Mucosa of descending colon (tissue), 3 donors: ENCODE results near the gene SLCO1B3. TPM values are rescaled to one million over a fixed set of nuclear protein-coding genes. Genes with fewer than 3 reads are reported as not detected.
"Not testable (repeated sequence)": the region's sequence is repeated elsewhere in the genome, so short reads cannot be mapped to it uniquely, and the experiment has no call there.

Experiments used
- ATAC-seq: fragments of 200-7000 bp; cut with Tn5 transposase; one replicate; pipeline ENCODE4 v1.9.1; 2020; ENCODE audit warnings: mild to moderate bottlenecking, moderate library complexity
- DNase-seq, 3 donors: peaks; one replicate each; pipeline ENCODE4 v3.0.0-alpha.2; 2020
- H3K36me3 ChIP-seq: fragments of 200-600 bp; one replicate; pipeline ENCODE4 v1.8.0; 2021; ENCODE audit warnings: low read depth, mild to moderate bottlenecking
- H3K4me1 ChIP-seq: fragments of 200-600 bp; one replicate; pipeline ENCODE4 v1.8.0; 2021; ENCODE audit warnings: low read depth, mild to moderate bottlenecking
- H3K4me3 ChIP-seq: fragments of 200-600 bp; one replicate; pipeline ENCODE4 v1.8.0; 2021; ENCODE audit warnings: mild to moderate bottlenecking
- H3K9me3 ChIP-seq: fragments of 200-600 bp; one replicate; pipeline ENCODE4 v1.8.0; 2021; ENCODE audit warnings: mild to moderate bottlenecking
- CTCF ChIP-seq: fragments of 200-600 bp; IDR thresholded peaks from one replicate; pipeline ENCODE4 v1.8.0; 2022; ENCODE audit warnings: antibody characterized with exemption, mild to moderate bottlenecking
- intact Hi-C, 2 donors: fragments of 100-400 bp; cut with DNase I in 1 of 2; cut with micrococcal nuclease in 1 of 2; formaldehyde crosslinking; loops; one replicate each; pipeline versions ENCODE4 v1.11.0 to v1.11.1; 2022; cut with DNase I, micrococcal nuclease
- long read RNA-seq, 2 donors: library from polyadenylated mRNA; unstranded; transcript quantifications; one replicate each; pipeline ENCODE4 v2.0.0, GENCODE V29; 2019 to 2021
- total RNA-seq, 3 donors: library from RNA; stranded (reverse); fragmentation: NEBNext Ultra II Directional in 2 of 3; extraction: Animal tissue kit (Norgen Biotek cat#: 25700) in 2 of 3; gene quantifications; one replicate each; pipeline versions ENCODE4 v1.2.1 to v1.2.4, GENCODE V29; 2021 to 2023
- donor health status: DM: no; HTN: no; CAD: no; lungs with moderate emphysema.
- donor health status: DM: no; HTN: no; CAD: no.
- donor health status: DM: no; HTN: yes; CAD: no.

The SLCO1B3 gene
- total RNA-seq = under 1 TPM in 1 of 3 donors, not detected in 2; 0.72 TPM
- long read RNA-seq, donor 1 = 0 reads
- long read RNA-seq, donor 2 = 0 reads

GRCh38 chr12:20810487-20810886, at the start of gene SLCO1B3:
SLCO1B3 (plus strand) TSS chr12:20810705; CDS start chr12:20815739, 5,034 bp downstream.
- no peaks in the 10 kb centered on the region for H3K4me1 ChIP-seq
- ATAC-seq = no peak
- H3K36me3 ChIP-seq = no peaks in the 10 kb centered on the region
- intact Hi-C loops = no loop called here
- DNase-seq = no peak
- H3K9me3 ChIP-seq = no peaks in the 10 kb centered on the region
- no peak within 1 kb of the TSS for H3K4me3 ChIP-seq
- no peak for TF ChIP-seq CTCF

GRCh38 chr12:20777420-20777819, 33.1 kb upstream of the SLCO1B3 start:
- Histone ChIP-seq H3K36me3 (no peaks in the 10 kb centered on the region), H3K4me1 (no peaks in the 10 kb centered on the region), H3K4me3 (no peak overlapping the region), H3K9me3 (no peaks in the 10 kb centered on the region)
- ATAC-seq (no peak), DNase-seq (peak in 1 of 3 donors; percentile 43)
- no peak for TF ChIP-seq CTCF
- intact Hi-C loops = no loop called here

GRCh38 chr12:20778969-20779368, 31.5 kb upstream of the SLCO1B3 start:
- DNase-seq = no peak
- TF ChIP-seq CTCF = no peak
- H3K36me3 ChIP-seq = no peaks in the 10 kb centered on the region
- H3K9me3 ChIP-seq = no peaks in the 10 kb centered on the region
- H3K4me1 ChIP-seq = no peaks in the 10 kb centered on the region
- H3K4me3 ChIP-seq = no peak overlapping the region
- ATAC-seq = no peak
- intact Hi-C loops = no loop called here

GRCh38 chr12:20779971-20780370, 30.5 kb upstream of the SLCO1B3 start:
- ATAC-seq, H3K4me3 ChIP-seq, intact Hi-C loops, H3K9me3 ChIP-seq, H3K4me1 ChIP-seq, H3K36me3 ChIP-seq, DNase-seq: not testable (repeated sequence)

- DNase-seq, H3K36me3 ChIP-seq, H3K4me1 ChIP-seq, H3K9me3 ChIP-seq, H3K4me3 ChIP-seq, ATAC-seq, intact Hi-C loops: not testable (repeated sequence)
These were observed 26.6 kb upstream of the SLCO1B3 start for GRCh38 chr12:20783796-20784357.

- Histone ChIP-seq H3K36me3 (no peaks in the 10 kb centered on the region), H3K9me3 (no peaks in the 10 kb centered on the region), H3K4me1 (no peaks in the 10 kb centered on the region), H3K4me3 (no peak overlapping the region)
- intact Hi-C loops = no loop called here
- DNase-seq (no peak), ATAC-seq (no peak)
- TF ChIP-seq CTCF = no peak
These were observed 17.5 kb upstream of the SLCO1B3 start for GRCh38 chr12:20792971-20793370.

GRCh38 chr12:20798554-20798953, 12.0 kb upstream of the SLCO1B3 start:
- no peak for TF ChIP-seq CTCF
- intact Hi-C loops = no loop called here
- Histone ChIP-seq H3K9me3 (no peaks in the 10 kb centered on the region), H3K4me3 (no peak overlapping the region), H3K36me3 (no peaks in the 10 kb centered on the region), H3K4me1 (no peaks in the 10 kb centered on the region)
- ATAC-seq = peak; percentile 69
- DNase-seq = peak in 1 of 3 donors; percentile 64
